Rectal smooth muscle tissue (tissue), 1 donor: ENCODE results near the gene AS3MT.
A peak's percentile ranks its signal among the peaks of the same experiment; 100 is the strongest.
"Not testable (repeated sequence)": the region's sequence is repeated elsewhere in the genome, so short reads cannot be mapped to it uniquely, and the experiment has no call there.

Experiments used
- H3K27ac ChIP-seq: one replicate; pipeline ENCODE4 v1.7.0; 2013; ENCODE audit warnings: low read depth, low read length, inconsistent platforms
- H3K27me3 ChIP-seq: one replicate; pipeline ENCODE4 v1.7.0; 2013; ENCODE audit warnings: low read length; ENCODE audit not compliant: control insufficient read depth, insufficient read depth
- H3K36me3 ChIP-seq: one replicate; pipeline ENCODE4 v1.7.0; 2013; ENCODE audit warnings: low read length; ENCODE audit not compliant: control insufficient read depth, insufficient read depth
- H3K4me1 ChIP-seq: one replicate; pipeline ENCODE4 v1.7.0; 2013; ENCODE audit warnings: low read length; ENCODE audit not compliant: control insufficient read depth, insufficient read depth
- H3K4me3 ChIP-seq: one replicate; pipeline ENCODE4 v1.7.0; 2013; ENCODE audit warnings: low read length
- H3K9ac ChIP-seq: one replicate; pipeline ENCODE4 v1.7.0; 2013; ENCODE audit warnings: low read length

Gene AS3MT

DNA sequence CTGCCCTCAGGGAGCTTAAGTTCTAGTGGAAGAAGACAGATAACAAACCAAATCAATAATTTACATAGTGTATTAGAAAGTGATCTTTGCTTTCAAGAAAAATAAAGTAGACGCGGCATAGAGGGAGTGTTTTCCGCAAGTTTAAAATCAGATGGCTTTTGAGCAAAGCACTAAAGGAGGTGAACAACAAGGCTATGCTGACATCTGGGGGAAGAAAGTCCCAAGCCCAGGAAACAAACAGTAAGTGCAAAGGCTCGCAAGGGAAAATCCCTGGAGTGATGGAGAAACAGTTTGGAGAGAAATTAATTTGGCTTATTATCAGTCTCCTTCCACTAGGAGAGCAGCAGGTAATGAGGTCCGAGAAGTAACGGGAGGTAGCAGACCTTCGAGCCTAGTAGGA is 46.9 kb downstream of the AS3MT start:
- Histone ChIP-seq H3K4me1 (peaks cover 4% of the 10 kb centered on the region), H3K27ac (no peak overlapping the region), H3K4me3 (no peak overlapping the region), H3K36me3 (no peaks in the 10 kb centered on the region), H3K27me3 (no peaks in the 10 kb centered on the region), H3K9ac (no peak overlapping the region)

DNA sequence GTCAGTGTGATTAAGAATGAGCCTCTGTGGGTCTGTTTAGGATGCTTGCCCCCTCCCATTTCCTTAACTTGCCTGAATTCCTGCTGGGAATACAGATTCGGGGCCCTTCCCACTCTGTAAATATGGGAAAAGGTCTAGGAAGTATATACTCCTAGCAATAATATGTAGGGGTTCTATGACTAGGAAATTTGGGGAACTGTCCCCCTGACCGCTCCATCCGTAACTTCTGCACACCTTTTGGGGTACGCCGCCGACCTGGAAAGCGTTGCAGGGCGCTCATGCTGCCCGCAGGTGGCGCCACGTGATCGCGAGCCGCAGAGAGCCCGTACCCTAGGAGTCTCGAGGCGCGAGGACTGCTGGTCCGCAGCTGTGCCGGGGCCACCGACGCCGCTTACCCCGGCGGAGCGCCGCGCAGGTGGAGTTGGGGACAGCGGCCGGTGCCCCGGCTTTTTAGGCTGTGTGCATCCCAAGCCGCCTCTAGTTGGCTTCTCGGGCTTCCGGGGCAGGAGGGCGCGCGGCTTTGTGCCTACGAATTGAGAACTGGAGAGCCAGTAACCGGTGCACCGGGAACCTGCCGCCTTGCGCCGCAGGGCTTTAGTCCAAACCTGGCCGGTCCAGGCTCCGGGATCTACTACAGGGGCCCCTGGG is 48.2 kb downstream of the AS3MT start:
- Histone ChIP-seq H3K27ac (peak overlapping the region; percentile 73), H3K4me1 (peaks cover 4% of the 10 kb centered on the region), H3K9ac (no peak overlapping the region)

DNA sequence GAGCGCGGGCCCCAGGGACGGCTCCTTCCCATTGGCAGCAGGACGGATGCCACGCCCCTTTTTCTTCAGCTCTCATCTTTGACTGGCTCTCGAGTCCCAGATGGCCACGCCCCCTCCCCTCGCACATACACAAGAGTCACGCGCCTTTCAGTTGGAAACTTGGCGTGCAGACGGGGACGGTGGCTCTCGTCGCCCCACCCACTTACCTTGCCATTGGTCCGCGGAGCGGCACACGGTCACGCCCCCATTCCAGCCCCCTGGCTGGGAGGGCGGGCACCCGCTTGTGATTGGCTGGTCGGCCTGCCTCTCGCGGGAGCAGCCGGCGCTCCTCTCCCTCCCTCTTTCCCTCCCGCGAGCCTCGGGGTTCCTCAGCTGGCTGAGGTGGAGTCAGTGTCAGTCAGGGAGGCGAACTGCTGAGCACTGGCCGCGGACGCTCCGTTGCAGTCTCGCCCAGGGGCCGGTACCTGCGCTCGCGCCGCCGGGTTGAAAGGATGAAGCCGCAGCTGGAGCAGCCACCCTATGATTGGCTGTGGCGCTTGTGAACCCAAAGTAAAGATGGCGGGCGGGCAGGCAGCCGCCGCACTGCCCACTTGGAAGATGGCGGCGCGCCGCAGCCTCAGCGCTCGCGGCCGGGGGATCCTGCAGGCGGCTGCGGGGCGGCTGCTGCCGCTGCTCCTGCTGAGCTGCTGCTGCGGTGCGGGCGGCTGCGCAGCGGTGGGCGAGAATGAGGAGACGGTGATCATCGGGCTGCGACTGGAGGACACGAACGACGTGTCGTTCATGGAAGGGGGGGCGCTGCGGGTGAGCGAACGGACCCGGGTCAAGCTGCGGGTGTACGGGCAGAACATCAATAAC is 48.9 kb downstream of the AS3MT start, which contains the start of gene CNNM2:
Gene CNNM2 (plus strand): TSS at position 333 of the 855 bp plus-strand sequence. CDS start 187 bp downstream, at position 520.
- peak within 1 kb of the TSS; percentile 84 for H3K27ac ChIP-seq
- H3K4me1 ChIP-seq = peaks cover 4% of the 10 kb centered on the region
- no peaks in the 10 kb centered on the region for H3K27me3 ChIP-seq
- peak within 1 kb of the TSS; percentile 66 for H3K9ac ChIP-seq
- peak within 1 kb of the TSS; percentile 93 for H3K4me3 ChIP-seq
- H3K36me3 ChIP-seq = no peaks in the 10 kb centered on the region

More for the DNA sequence above, 48.2 kb downstream of the AS3MT start:
- H3K36me3 ChIP-seq = no peaks in the 10 kb centered on the region
- H3K4me3 ChIP-seq = peak overlapping the region; percentile 66
- no peaks in the 10 kb centered on the region for H3K27me3 ChIP-seq

DNA sequence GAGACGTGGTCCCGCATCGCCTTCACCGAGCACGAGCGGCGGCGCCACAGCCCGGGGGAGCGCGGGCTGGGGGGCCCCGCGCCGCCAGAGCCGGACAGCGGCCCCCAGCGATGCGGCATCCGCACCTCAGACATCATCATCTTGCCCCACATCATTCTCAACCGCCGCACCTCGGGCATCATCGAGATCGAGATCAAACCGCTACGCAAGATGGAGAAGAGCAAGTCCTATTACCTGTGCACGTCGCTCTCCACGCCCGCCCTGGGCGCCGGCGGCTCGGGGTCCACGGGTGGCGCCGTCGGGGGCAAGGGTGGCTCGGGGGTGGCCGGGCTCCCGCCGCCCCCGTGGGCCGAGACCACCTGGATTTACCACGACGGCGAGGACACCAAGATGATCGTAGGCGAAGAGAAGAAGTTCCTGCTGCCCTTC is 49.6 kb downstream of the AS3MT start:
- H3K4me1 ChIP-seq = peaks cover 4% of the 10 kb centered on the region
- H3K9ac ChIP-seq = peak overlapping the region; percentile 66
- H3K27me3 ChIP-seq = no peaks in the 10 kb centered on the region
- H3K27ac ChIP-seq = peak overlapping the region; percentile 84
- H3K36me3 ChIP-seq = no peaks in the 10 kb centered on the region
- peak overlapping the region; percentile 93 for H3K4me3 ChIP-seq

DNA sequence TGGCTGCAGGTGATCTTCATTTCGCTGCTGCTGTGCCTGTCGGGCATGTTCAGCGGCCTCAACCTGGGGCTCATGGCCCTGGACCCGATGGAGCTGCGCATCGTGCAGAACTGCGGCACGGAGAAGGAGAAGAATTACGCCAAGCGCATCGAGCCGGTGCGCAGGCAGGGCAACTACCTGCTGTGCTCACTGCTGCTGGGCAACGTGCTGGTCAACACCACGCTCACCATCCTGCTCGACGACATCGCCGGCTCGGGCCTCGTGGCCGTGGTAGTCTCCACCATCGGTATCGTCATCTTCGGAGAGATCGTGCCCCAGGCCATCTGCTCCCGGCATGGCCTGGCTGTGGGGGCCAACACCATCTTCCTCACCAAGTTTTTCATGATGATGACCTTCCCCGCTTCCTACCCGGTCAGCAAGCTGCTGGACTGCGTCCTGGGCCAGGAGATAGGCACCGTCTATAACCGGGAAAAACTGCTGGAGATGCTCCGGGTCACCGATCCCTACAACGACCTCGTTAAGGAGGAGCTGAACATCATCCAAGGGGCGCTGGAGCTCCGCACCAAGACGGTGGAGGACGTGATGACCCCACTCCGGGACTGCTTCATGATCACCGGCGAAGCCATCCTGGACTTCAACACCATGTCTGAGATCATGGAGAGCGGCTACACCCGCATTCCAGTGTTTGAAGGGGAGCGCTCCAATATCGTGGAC is 50.1 kb downstream of the AS3MT start:
- H3K9ac ChIP-seq = no peak overlapping the region
- no peaks in the 10 kb centered on the region for H3K36me3 ChIP-seq
- no peak overlapping the region for H3K27ac ChIP-seq
- no peaks in the 10 kb centered on the region for H3K27me3 ChIP-seq
- peak overlapping the region; percentile 93 for H3K4me3 ChIP-seq
- H3K4me1 ChIP-seq = peaks cover 4% of the 10 kb centered on the region

DNA sequence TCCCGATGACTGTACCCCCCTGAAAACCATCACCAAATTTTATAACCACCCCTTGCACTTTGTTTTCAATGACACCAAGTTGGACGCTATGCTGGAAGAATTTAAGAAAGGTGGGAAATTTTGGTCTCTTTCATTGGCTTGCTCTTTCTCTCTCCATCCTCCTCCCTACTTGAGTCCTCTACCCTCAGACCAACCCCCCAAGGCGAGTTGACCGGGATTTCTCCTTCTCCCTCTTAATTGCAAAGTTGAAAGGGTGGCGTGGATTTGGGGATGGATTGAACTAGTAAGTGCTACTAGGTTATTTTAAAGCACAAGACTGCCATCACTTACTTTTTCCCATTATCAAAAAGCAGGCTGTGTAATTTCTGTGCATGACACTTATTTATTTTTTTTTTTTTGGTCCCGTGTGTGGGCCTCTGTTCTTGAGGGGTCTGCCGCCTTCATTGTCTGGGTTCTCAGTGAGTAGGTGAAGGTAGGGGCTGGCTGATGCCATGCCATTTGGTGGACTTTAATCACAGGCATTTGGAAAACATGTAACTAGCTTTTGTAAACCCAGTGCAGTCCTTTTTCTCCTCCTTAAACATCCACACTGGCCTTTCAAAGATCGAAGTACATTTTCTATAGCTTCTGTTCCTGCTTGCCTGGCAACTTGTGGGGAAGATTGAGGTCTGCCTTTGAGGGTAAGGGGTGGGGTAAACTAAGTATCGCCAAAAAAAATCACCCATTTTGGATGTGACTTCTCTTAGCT is 50.9 kb downstream of the AS3MT start:
- Histone ChIP-seq H3K27me3 (no peaks in the 10 kb centered on the region), H3K27ac (no peak overlapping the region), H3K36me3 (no peaks in the 10 kb centered on the region), H3K9ac (no peak overlapping the region), H3K4me3 (peak overlapping the region; percentile 93), H3K4me1 (peaks cover 4% of the 10 kb centered on the region)

DNA sequence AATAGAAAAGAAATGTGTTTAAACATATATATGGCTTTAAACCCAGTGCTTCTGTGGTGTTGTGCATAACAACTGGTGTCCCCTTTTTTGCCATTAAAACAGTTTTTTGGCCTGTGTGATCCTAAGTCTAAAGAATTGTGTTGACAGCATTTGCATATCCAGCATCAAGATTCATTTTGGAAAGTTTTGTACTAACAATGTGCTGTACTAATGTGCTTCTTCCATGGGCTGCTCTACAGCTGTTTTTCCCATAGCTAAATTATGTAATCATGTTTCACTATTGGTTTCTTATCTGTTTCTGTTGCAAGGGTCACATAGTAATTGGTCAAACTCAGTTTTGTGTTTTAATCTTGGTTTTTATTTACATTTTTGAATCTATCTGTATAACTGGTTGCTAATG is 54.3 kb downstream of the AS3MT start:
- Histone ChIP-seq H3K4me3 (no peak overlapping the region), H3K27ac (no peak overlapping the region), H3K9ac (no peak overlapping the region), H3K36me3 (peaks cover 3% of the 10 kb centered on the region), H3K27me3 (no peaks in the 10 kb centered on the region), H3K4me1 (no peaks in the 10 kb centered on the region)

DNA sequence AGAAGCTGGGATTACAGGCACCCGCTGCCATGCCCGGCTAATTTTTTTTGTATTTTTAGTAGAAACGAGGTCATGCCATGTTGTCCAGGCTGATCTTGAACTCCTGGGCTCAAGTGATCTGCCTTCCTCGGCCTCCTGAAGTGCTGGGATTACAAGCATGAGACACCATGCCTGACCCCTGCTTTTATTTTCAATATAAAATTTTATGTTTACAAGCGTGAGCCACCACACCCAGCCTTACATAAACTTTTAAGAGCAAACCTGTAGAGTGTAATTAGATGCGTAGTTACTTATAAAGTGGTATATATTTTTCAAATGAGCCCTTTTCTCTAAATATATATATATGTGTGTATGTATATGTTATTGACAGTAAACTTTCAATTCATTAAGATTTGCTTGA is 57.6 kb downstream of the AS3MT start:
- Histone ChIP-seq H3K4me3 (no peak overlapping the region), H3K36me3 (peaks cover 3% of the 10 kb centered on the region), H3K27me3 (no peaks in the 10 kb centered on the region), H3K4me1 (no peaks in the 10 kb centered on the region), H3K9ac (no peak overlapping the region), H3K27ac (no peak overlapping the region)

DNA sequence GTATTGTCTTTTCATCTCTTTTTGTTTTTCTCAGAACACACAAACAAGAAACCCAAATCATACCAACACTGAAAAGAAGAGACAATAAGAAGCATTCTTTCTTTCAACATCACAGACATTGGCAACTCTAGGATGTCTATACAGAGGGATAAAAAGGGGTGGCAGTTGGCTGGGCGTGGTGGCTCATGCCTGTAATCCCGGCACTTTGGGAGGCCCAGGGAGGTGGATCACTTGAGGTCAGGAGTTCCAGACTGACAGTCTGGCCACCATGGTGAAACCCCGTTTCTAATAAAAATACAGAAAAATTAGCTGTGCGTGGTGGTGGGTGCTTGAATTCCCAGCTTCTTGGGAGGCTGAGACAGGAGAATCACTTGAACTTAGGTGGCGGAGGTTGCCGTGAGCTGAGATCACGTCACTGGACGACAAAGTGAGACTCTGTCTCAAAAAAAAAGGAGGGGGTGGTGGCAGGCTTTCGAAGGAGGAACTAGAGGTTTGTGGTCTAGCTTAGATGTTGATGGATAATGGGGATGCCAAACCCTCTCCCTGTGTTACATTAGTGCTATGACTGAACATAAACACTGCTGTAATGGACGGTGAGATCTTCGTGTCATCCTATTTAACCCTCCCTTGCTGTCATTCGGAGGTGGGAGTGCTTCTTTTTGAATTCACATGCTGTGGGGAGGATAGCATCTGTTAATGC is 58.2 kb downstream of the AS3MT start:
- H3K9ac ChIP-seq = no peak overlapping the region
- no peaks in the 10 kb centered on the region for H3K27me3 ChIP-seq
- H3K4me3 ChIP-seq = no peak overlapping the region
- H3K36me3 ChIP-seq = peaks cover 3% of the 10 kb centered on the region
- H3K4me1 ChIP-seq = no peaks in the 10 kb centered on the region
- no peak overlapping the region for H3K27ac ChIP-seq

DNA sequence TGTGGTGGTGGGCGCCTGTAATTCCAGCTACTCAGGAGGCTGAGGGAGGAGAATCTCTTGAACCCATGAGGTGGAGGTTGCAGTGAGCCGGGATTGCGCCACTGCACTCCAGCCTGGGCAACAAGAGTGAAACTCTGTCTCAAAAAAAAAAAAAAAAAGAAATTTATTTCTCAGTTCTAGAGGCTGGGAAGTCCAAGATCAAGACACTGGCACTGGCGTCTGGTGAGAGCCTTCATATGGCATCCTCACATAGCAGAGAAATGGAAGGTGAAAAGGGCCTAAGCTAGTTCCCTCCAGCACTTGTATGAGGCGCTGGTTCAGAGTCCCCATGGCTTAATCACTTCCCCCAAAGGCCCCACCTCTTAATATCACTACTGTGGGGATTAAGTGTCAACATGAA is 59.2 kb downstream of the AS3MT start:
- H3K4me3 ChIP-seq, H3K36me3 ChIP-seq, H3K27ac ChIP-seq, H3K27me3 ChIP-seq, H3K4me1 ChIP-seq, H3K9ac ChIP-seq: not testable (repeated sequence)

DNA sequence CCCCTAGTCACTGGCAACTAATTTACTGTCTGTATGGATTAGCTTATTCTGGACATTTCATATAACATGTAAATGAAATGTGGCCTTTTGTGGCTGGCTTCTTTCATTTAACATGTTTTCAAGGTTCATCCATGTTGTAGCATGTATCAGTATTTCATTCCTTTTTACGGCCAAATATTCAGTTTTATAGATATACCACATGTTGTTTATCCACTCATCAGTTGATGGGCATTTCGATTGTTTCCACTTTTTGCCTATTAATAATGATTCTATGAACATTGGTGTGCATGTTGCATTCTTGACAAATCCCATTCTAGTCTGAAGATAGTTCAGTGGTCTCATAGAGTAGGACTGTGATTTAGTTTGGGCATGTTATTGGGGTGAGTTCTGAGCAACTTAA is 61.5 kb downstream of the AS3MT start:
- Histone ChIP-seq H3K9ac (no peak overlapping the region), H3K4me1 (no peaks in the 10 kb centered on the region), H3K27me3 (no peaks in the 10 kb centered on the region), H3K4me3 (no peak overlapping the region), H3K27ac (no peak overlapping the region), H3K36me3 (peaks cover 3% of the 10 kb centered on the region)
